ENCODE data around the gene SH3D19.
"Not testable (repeated sequence)": the region's sequence is repeated elsewhere in the genome, so short reads cannot be mapped to it uniquely, and the experiment has no call there.

Gene SH3D19

GRCh38 chr4:151291485-151291884 lies 33.9 kb downstream of the SH3D19 start:
- no peak overlapping the region for H3K27ac ChIP-seq
- TF ChIP-seq CTCF (conservative IDR thresholded peaks at IDR 0.05) (no peak), ZFX (IDR thresholded peaks at IDR 0.05) (no peak)

GRCh38 chr4:151287409-151287808 lies 38.0 kb downstream of the SH3D19 start:
- TF ChIP-seq ZFX (IDR thresholded peaks at IDR 0.05) (no peak), CTCF (conservative IDR thresholded peaks at IDR 0.05) (no peak)
- no peak overlapping the region for H3K27ac ChIP-seq

GRCh38 chr4:151284534-151285245 lies 40.7 kb downstream of the SH3D19 start:
- TF ChIP-seq ZFX (IDR thresholded peaks at IDR 0.05) (no peak), CTCF (conservative IDR thresholded peaks at IDR 0.05) (no peak)
- peak overlapping the region; percentile 67; the same call in 1 of the 2 replicates for H3K27ac ChIP-seq

GRCh38 chr4:151276787-151277562 lies 48.4 kb downstream of the SH3D19 start, which contains the start of gene PRSS48:
PRSS48 (plus strand) TSS chr4:151277161; CDS start chr4:151277173, 12 bp downstream.
- H3K27ac ChIP-seq: no peak within 1 kb of the TSS
- peak; percentile 80 for TF ChIP-seq CTCF (conservative IDR thresholded peaks at IDR 0.05)
- no peak for TF ChIP-seq ZFX (IDR thresholded peaks at IDR 0.05)

- not testable (repeated sequence) for H3K27ac ChIP-seq
Observed at GRCh38 chr4:151268905-151269304, 56.5 kb downstream of the SH3D19 start.

GRCh38 chr4:151267822-151268535 lies 57.4 kb downstream of the SH3D19 start:
- no peak overlapping the region for H3K27ac ChIP-seq

GRCh38 chr4:151267104-151267503 lies 58.3 kb downstream of the SH3D19 start:
- H3K27ac ChIP-seq: no peak overlapping the region
- TF ChIP-seq ZFX (IDR thresholded peaks at IDR 0.05) (no peak), CTCF (conservative IDR thresholded peaks at IDR 0.05) (no peak)

More at GRCh38 chr4:151267822-151268535, 57.4 kb downstream of the SH3D19 start:
- TF ChIP-seq CTCF (conservative IDR thresholded peaks at IDR 0.05): no peak
- TF ChIP-seq ZFX (IDR thresholded peaks at IDR 0.05): no peak
